ENCODE data around the gene GRIK3. TPM values are rescaled to one million over a fixed set of nuclear protein-coding genes. Genes with fewer than 3 reads are reported as not detected.

GRIK3 gene
- total RNA-seq, 5 donors from 2014 or later (not counting 1 experiment from before 2014, with no cell fraction given), result 0.03 TPM; not detected in 4

DNA sequence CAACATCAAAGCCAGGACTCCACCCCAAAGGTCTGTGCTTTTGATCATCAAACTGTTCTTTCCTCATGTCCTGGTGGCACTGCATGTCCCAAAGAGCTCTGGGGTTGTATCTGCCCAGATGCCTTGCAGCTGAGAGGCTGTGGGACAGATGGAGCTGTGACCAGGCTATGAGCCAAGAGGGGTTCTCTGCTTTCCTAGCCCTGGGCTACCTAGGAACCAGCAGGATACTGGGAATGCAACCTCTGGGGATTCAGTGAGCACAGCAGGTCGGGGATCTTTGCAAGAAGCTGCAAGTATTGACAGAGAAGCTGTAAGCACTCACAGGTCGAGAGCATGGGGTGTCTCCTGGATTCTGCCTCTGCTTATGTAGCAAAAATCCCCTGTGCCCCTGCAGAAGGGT is 186.6 kb downstream of the GRIK3 start:
- no peak overlapping the region for H3K4me3 ChIP-seq (ENCODE audit: control insufficient read depth in 1 of 2, extremely low read depth in 1 of 2, low read length in 1 of 2)
- no peaks in the 10 kb centered on the region for H3K4me1 ChIP-seq (ENCODE audit: control insufficient read depth in 1 of 2, extremely low read depth in 1 of 2, insufficient read depth in 2 of 2, low read length in 2 of 2)
- H3K36me3 Mint-ChIP-seq, result no peaks in the 10 kb centered on the region
- H3K36me3 ChIP-seq (ENCODE audit: control insufficient read depth in 2 of 2, extremely low read depth in 1 of 2, insufficient read depth in 1 of 2, low read length in 1 of 2), result no peaks in the 10 kb centered on the region
- no peak for DNase-seq
- ChIA-PET POLR2A (no interaction called here), CTCF (no interaction called here)
- no peaks in the 10 kb centered on the region for H3K9me3 Mint-ChIP-seq
- H3K9me3 ChIP-seq, result no peaks in the 10 kb centered on the region
- ATAC-seq (replicated peaks in 1 of 4), result no peak
- no peak overlapping the region for H3K4me3 Mint-ChIP-seq
- H3K27me3 ChIP-seq (replicated peaks in 1 of 2; ENCODE audit: control insufficient read depth in 2 of 2, extremely low read depth in 1 of 2, insufficient read depth in 2 of 2, low read length in 1 of 2), result peaks cover 0 to 53% of the 10 kb centered on the region in 2 experiments
- 7% methylated on average over 2 of the region's 2 CpGs for WGBS (ENCODE audit: insufficient coverage)
- H3K27me3 Mint-ChIP-seq, result peaks cover 9 to 33% of the 10 kb centered on the region in 2 donors
- no peak overlapping the region for H3K27ac ChIP-seq (ENCODE audit: low read length)
- H3K27ac Mint-ChIP-seq, result no peak overlapping the region
- H3K4me1 Mint-ChIP-seq, result no peaks in the 10 kb centered on the region

DNA sequence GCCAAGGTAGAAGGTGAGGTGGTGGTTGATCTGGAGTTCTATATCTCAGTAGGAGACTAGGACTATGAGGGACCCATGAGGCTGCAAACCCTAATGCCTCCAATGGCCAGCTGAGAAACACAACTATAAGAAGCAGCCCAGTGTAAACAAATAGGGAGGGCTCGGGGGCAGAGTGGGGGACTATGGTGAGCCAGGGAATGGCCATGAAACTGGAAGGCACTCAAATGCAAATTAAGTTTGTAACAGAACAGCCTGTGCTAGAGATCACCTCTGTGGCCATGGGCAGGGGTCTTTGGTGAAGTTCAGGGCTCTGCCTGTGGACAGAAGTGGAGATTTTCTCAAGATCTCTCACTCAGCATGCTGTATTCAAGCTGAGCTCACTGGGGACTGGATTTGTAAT is 187.1 kb downstream of the GRIK3 start:
- no peak overlapping the region for H3K27ac ChIP-seq (ENCODE audit: low read length)
- DNase-seq (no peak), ATAC-seq (replicated peaks in 1 of 4) (no peak)
- ChIA-PET CTCF (no interaction called here), POLR2A (no interaction called here)
- no peaks in the 10 kb centered on the region for H3K36me3 ChIP-seq (ENCODE audit: control insufficient read depth in 2 of 2, extremely low read depth in 1 of 2, insufficient read depth in 1 of 2, low read length in 1 of 2)
- no peak overlapping the region for H3K27ac Mint-ChIP-seq
- no peak overlapping the region for H3K4me3 ChIP-seq (ENCODE audit: control insufficient read depth in 1 of 2, extremely low read depth in 1 of 2, low read length in 1 of 2)
- no peak overlapping the region for H3K4me3 Mint-ChIP-seq
- peaks cover 11 to 34% of the 10 kb centered on the region in 2 donors for H3K27me3 Mint-ChIP-seq
- no peaks in the 10 kb centered on the region for H3K36me3 Mint-ChIP-seq
- no peaks in the 10 kb centered on the region for H3K9me3 ChIP-seq
- H3K4me1 Mint-ChIP-seq, result no peaks in the 10 kb centered on the region
- peaks cover 0 to 57% of the 10 kb centered on the region in 2 experiments for H3K27me3 ChIP-seq (replicated peaks in 1 of 2; ENCODE audit: control insufficient read depth in 2 of 2, extremely low read depth in 1 of 2, insufficient read depth in 2 of 2, low read length in 1 of 2)
- H3K4me1 ChIP-seq (ENCODE audit: control insufficient read depth in 1 of 2, extremely low read depth in 1 of 2, insufficient read depth in 2 of 2, low read length in 2 of 2), result no peaks in the 10 kb centered on the region
- no peaks in the 10 kb centered on the region for H3K9me3 Mint-ChIP-seq
- WGBS (ENCODE audit: insufficient coverage), result 22% methylated on average over 1 of the region's 1 CpG

DNA sequence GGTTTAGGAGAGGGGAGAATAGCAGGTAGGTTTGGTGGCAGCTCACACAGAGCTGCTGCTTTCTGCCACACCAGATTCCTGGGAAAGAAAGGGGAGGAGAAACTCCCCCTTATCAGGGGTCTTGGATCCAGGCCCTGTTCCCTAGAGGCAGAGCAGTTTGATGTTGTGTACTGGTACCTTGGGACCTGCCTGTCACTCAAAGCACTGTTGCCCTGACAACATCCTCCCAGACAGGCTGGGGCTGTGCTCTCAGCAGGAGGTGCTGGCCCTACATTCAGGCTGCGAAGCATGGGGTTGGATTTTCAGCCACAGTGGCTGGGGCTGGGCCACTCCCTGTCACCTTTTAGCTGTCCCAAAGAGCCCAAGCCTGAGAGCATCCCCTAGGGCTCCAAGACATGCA is 188.0 kb downstream of the GRIK3 start:
- H3K9me3 Mint-ChIP-seq, result no peaks in the 10 kb centered on the region
- Histone ChIP-seq H3K9me3 (no peaks in the 10 kb centered on the region), H3K4me1 (ENCODE audit: control insufficient read depth in 1 of 2, extremely low read depth in 1 of 2, insufficient read depth in 2 of 2, low read length in 2 of 2) (no peaks in the 10 kb centered on the region), H3K4me3 (ENCODE audit: control insufficient read depth in 1 of 2, extremely low read depth in 1 of 2, low read length in 1 of 2) (no peak overlapping the region), H3K27me3 (replicated peaks in 1 of 2; ENCODE audit: control insufficient read depth in 2 of 2, extremely low read depth in 1 of 2, insufficient read depth in 2 of 2, low read length in 1 of 2) (peaks cover 0 to 63% of the 10 kb centered on the region in 2 experiments), H3K36me3 (ENCODE audit: control insufficient read depth in 2 of 2, extremely low read depth in 1 of 2, insufficient read depth in 1 of 2, low read length in 1 of 2) (no peaks in the 10 kb centered on the region), H3K27ac (ENCODE audit: low read length) (no peak overlapping the region)
- POLR2A ChIA-PET, result no interaction called here
- peaks cover 11 to 26% of the 10 kb centered on the region in 2 donors for H3K27me3 Mint-ChIP-seq
- 31% methylated on average over 1 of the region's 1 CpG for WGBS (ENCODE audit: insufficient coverage)
- H3K4me1 Mint-ChIP-seq, result no peaks in the 10 kb centered on the region
- ATAC-seq (replicated peaks in 1 of 4) (no peak), DNase-seq (no peak)
- no peak overlapping the region for H3K4me3 Mint-ChIP-seq
- no peak overlapping the region for H3K27ac Mint-ChIP-seq
- CTCF ChIA-PET, result no interaction called here
- no peaks in the 10 kb centered on the region for H3K36me3 Mint-ChIP-seq

DNA sequence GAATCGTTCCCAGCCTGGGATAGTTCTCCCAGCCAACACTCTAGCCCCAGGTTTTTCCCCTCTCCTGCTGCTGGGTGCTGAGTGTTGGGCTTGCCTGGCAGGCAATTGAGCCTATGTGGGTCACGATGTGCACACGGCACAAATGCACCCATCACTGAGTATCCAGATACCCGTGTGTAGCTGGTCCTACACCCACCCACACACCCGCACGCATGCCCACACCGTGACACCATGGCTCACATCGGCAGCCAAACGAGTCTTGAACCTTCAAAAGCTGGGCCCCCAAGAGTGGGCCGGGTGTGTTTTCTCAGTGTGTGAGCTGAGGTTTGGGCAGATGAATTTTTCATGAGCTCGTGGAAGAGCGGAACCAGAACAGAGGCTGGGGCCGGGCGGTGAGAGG is 188.5 kb downstream of the GRIK3 start:
- Histone ChIP-seq H3K4me1 (ENCODE audit: control insufficient read depth in 1 of 2, extremely low read depth in 1 of 2, insufficient read depth in 2 of 2, low read length in 2 of 2) (no peaks in the 10 kb centered on the region), H3K27ac (ENCODE audit: low read length) (no peak overlapping the region), H3K36me3 (ENCODE audit: control insufficient read depth in 2 of 2, extremely low read depth in 1 of 2, insufficient read depth in 1 of 2, low read length in 1 of 2) (no peaks in the 10 kb centered on the region), H3K9me3 (no peaks in the 10 kb centered on the region), H3K27me3 (replicated peaks in 1 of 2; ENCODE audit: control insufficient read depth in 2 of 2, extremely low read depth in 1 of 2, insufficient read depth in 2 of 2, low read length in 1 of 2) (peaks cover 0 to 59% of the 10 kb centered on the region in 2 experiments), H3K4me3 (ENCODE audit: control insufficient read depth in 1 of 2, extremely low read depth in 1 of 2, low read length in 1 of 2) (no peak overlapping the region)
- Mint-ChIP-seq H3K27ac (no peak overlapping the region), H3K4me3 (no peak overlapping the region), H3K27me3 (peaks cover 11 to 23% of the 10 kb centered on the region in 2 donors), H3K4me1 (no peaks in the 10 kb centered on the region), H3K9me3 (no peaks in the 10 kb centered on the region), H3K36me3 (no peaks in the 10 kb centered on the region)
- 82% methylated on average over 7 of the region's 14 CpGs for WGBS (ENCODE audit: insufficient coverage)
- ChIA-PET CTCF (no interaction called here), POLR2A (no interaction called here)
- ATAC-seq (replicated peaks in 1 of 4), result no peak
- no peak for DNase-seq

- ATAC-seq (replicated peaks in 1 of 4), result no peak
- no peak overlapping the region for H3K4me3 Mint-ChIP-seq
- 68% methylated on average over 5 of the region's 9 CpGs for WGBS (ENCODE audit: insufficient coverage)
- no peaks in the 10 kb centered on the region for H3K9me3 Mint-ChIP-seq
- H3K4me1 ChIP-seq (ENCODE audit: control insufficient read depth in 1 of 2, extremely low read depth in 1 of 2, insufficient read depth in 2 of 2, low read length in 2 of 2), result no peaks in the 10 kb centered on the region
- no peaks in the 10 kb centered on the region for H3K4me1 Mint-ChIP-seq
- H3K36me3 ChIP-seq (ENCODE audit: control insufficient read depth in 2 of 2, extremely low read depth in 1 of 2, insufficient read depth in 1 of 2, low read length in 1 of 2), result no peaks in the 10 kb centered on the region
- DNase-seq, result no peak
- no peak overlapping the region for H3K4me3 ChIP-seq (ENCODE audit: control insufficient read depth in 1 of 2, extremely low read depth in 1 of 2, low read length in 1 of 2)
- CTCF ChIA-PET, result no interaction called here
- no peak overlapping the region for H3K27ac Mint-ChIP-seq
- H3K27me3 ChIP-seq (replicated peaks in 1 of 2; ENCODE audit: control insufficient read depth in 2 of 2, extremely low read depth in 1 of 2, insufficient read depth in 2 of 2, low read length in 1 of 2), result peaks cover 0 to 52% of the 10 kb centered on the region in 2 experiments
- H3K27ac ChIP-seq (ENCODE audit: low read length), result no peak overlapping the region
- no peaks in the 10 kb centered on the region for H3K9me3 ChIP-seq
- H3K27me3 Mint-ChIP-seq, result peaks cover 7 to 15% of the 10 kb centered on the region in 2 donors
- H3K36me3 Mint-ChIP-seq, result no peaks in the 10 kb centered on the region
- POLR2A ChIA-PET, result no interaction called here
Observed at GRCh38 chr1:36844917-36845316, 189.4 kb downstream of the GRIK3 start.

- Histone ChIP-seq H3K27ac (ENCODE audit: low read length) (no peak overlapping the region), H3K4me3 (ENCODE audit: control insufficient read depth in 1 of 2, extremely low read depth in 1 of 2, low read length in 1 of 2) (no peak overlapping the region), H3K9me3 (no peaks in the 10 kb centered on the region), H3K4me1 (ENCODE audit: control insufficient read depth in 1 of 2, extremely low read depth in 1 of 2, insufficient read depth in 2 of 2, low read length in 2 of 2) (no peaks in the 10 kb centered on the region), H3K27me3 (replicated peaks in 1 of 2; ENCODE audit: control insufficient read depth in 2 of 2, extremely low read depth in 1 of 2, insufficient read depth in 2 of 2, low read length in 1 of 2) (peaks cover 0 to 43% of the 10 kb centered on the region in 2 experiments), H3K36me3 (ENCODE audit: control insufficient read depth in 2 of 2, extremely low read depth in 1 of 2, insufficient read depth in 1 of 2, low read length in 1 of 2) (no peaks in the 10 kb centered on the region)
- POLR2A ChIA-PET, result no interaction called here
- H3K36me3 Mint-ChIP-seq, result no peaks in the 10 kb centered on the region
- WGBS (ENCODE audit: insufficient coverage), result 69% methylated on average over 5 of the region's 11 CpGs
- no peak for DNase-seq
- no peaks in the 10 kb centered on the region for H3K9me3 Mint-ChIP-seq
- ATAC-seq (replicated peaks in 1 of 4), result no peak
- H3K27ac Mint-ChIP-seq, result no peak overlapping the region
- CTCF ChIA-PET, result no interaction called here
- peaks cover 7 to 10% of the 10 kb centered on the region in 2 donors for H3K27me3 Mint-ChIP-seq
- no peak overlapping the region for H3K4me3 Mint-ChIP-seq
- no peaks in the 10 kb centered on the region for H3K4me1 Mint-ChIP-seq
Observed at GRCh38 chr1:36843906-36844610, 190.3 kb downstream of the GRIK3 start.

GRCh38 chr1:36843027-36843426 is 191.3 kb downstream of the GRIK3 start:
- no peak for ATAC-seq (replicated peaks in 1 of 4)
- Mint-ChIP-seq H3K4me3 (no peak overlapping the region), H3K27ac (no peak overlapping the region), H3K36me3 (no peaks in the 10 kb centered on the region), H3K27me3 (peaks cover 11 to 14% of the 10 kb centered on the region in 2 donors), H3K4me1 (no peaks in the 10 kb centered on the region), H3K9me3 (no peaks in the 10 kb centered on the region)
- 83% methylated on average over 5 of the region's 11 CpGs for WGBS (ENCODE audit: insufficient coverage)
- H3K4me1 ChIP-seq (ENCODE audit: control insufficient read depth in 1 of 2, extremely low read depth in 1 of 2, insufficient read depth in 2 of 2, low read length in 2 of 2), result no peaks in the 10 kb centered on the region
- no peak overlapping the region for H3K4me3 ChIP-seq (ENCODE audit: control insufficient read depth in 1 of 2, extremely low read depth in 1 of 2, low read length in 1 of 2)
- CTCF ChIA-PET, result no interaction called here
- no peak for DNase-seq
- H3K9me3 ChIP-seq, result no peaks in the 10 kb centered on the region
- no peak overlapping the region for H3K27ac ChIP-seq (ENCODE audit: low read length)
- H3K36me3 ChIP-seq (ENCODE audit: control insufficient read depth in 2 of 2, extremely low read depth in 1 of 2, insufficient read depth in 1 of 2, low read length in 1 of 2), result no peaks in the 10 kb centered on the region
- peaks cover 0 to 43% of the 10 kb centered on the region in 2 experiments for H3K27me3 ChIP-seq (replicated peaks in 1 of 2; ENCODE audit: control insufficient read depth in 2 of 2, extremely low read depth in 1 of 2, insufficient read depth in 2 of 2, low read length in 1 of 2)
- POLR2A ChIA-PET, result no interaction called here

All from T-cell (primary cell).